IPS-18a (cell line): Measurements from ENCODE around the gene COX20.
"Not testable (repeated sequence)": the region's sequence is repeated elsewhere in the genome, so short reads cannot be mapped to it uniquely, and the experiment has no call there.

ENCODE experiments used
- H3K27ac ChIP-seq: one replicate; pipeline ENCODE4 v1.5.1; 2013; ENCODE audit warnings: low read length
- H3K27me3 ChIP-seq: one replicate; pipeline ENCODE4 v1.6.1; 2013; ENCODE audit warnings: mild to moderate bottlenecking, low read length; ENCODE audit not compliant: control insufficient read depth, insufficient read depth
- H3K36me3 ChIP-seq: one replicate; pipeline ENCODE4 v1.6.1; 2013; ENCODE audit warnings: low read depth, low read length; ENCODE audit not compliant: control insufficient read depth
- H3K4me1 ChIP-seq: one replicate; pipeline ENCODE4 v1.6.1; 2013; ENCODE audit warnings: low read depth, low read length; ENCODE audit not compliant: control insufficient read depth
- H3K4me3 ChIP-seq: one replicate; pipeline ENCODE4 v1.5.1; 2013; ENCODE audit warnings: low read length
- H3K9ac ChIP-seq: one replicate; pipeline ENCODE4 v1.6.1; 2013; ENCODE audit warnings: mild to moderate bottlenecking, low read length, moderate library complexity
- H3K9me3 ChIP-seq: one replicate; pipeline ENCODE4 v1.6.1; 2013; ENCODE audit warnings: low read depth, low read length; ENCODE audit not compliant: control insufficient read depth

The COX20 gene

GRCh38 chr1:244835276-244836134, at the start of gene COX20:
Gene COX20, plus strand, starts transcription at chr1:244835658. Its CDS starts 57 bp downstream, at chr1:244835715.
- H3K27ac ChIP-seq: peak within 1 kb of the TSS; percentile 97
- H3K36me3 ChIP-seq: peaks cover 1% of the 10 kb centered on the region
- H3K4me1 ChIP-seq: peaks cover 23% of the 10 kb centered on the region
- no peaks in the 10 kb centered on the region for H3K27me3 ChIP-seq
- peak within 1 kb of the TSS; percentile 98 for H3K9ac ChIP-seq
- H3K4me3 ChIP-seq: peak within 1 kb of the TSS; percentile 99
- no peaks in the 10 kb centered on the region for H3K9me3 ChIP-seq

GRCh38 chr1:244788493-244789275, 46.8 kb upstream of the COX20 start:
- Histone ChIP-seq H3K4me1 (peaks cover 7% of the 10 kb centered on the region), H3K9me3 (no peaks in the 10 kb centered on the region), H3K4me3 (no peak overlapping the region), H3K9ac (no peak overlapping the region), H3K27me3 (no peaks in the 10 kb centered on the region), H3K27ac (no peak overlapping the region), H3K36me3 (no peaks in the 10 kb centered on the region)

GRCh38 chr1:244789276-244789580, 46.2 kb upstream of the COX20 start:
- no peaks in the 10 kb centered on the region for H3K27me3 ChIP-seq
- H3K36me3 ChIP-seq: no peaks in the 10 kb centered on the region
- peaks cover 7% of the 10 kb centered on the region for H3K4me1 ChIP-seq
- no peak overlapping the region for H3K4me3 ChIP-seq
- H3K9ac ChIP-seq: no peak overlapping the region
- H3K27ac ChIP-seq: no peak overlapping the region
- no peaks in the 10 kb centered on the region for H3K9me3 ChIP-seq

GRCh38 chr1:244789731-244790130, 45.7 kb upstream of the COX20 start:
- Histone ChIP-seq H3K36me3 (no peaks in the 10 kb centered on the region), H3K4me3 (no peak overlapping the region), H3K27ac (no peak overlapping the region), H3K9me3 (no peaks in the 10 kb centered on the region), H3K4me1 (peaks cover 7% of the 10 kb centered on the region), H3K27me3 (no peaks in the 10 kb centered on the region), H3K9ac (no peak overlapping the region)

GRCh38 chr1:244791061-244791460, 44.4 kb upstream of the COX20 start:
- no peak overlapping the region for H3K9ac ChIP-seq
- no peak overlapping the region for H3K27ac ChIP-seq
- peaks cover 3% of the 10 kb centered on the region for H3K4me1 ChIP-seq
- no peaks in the 10 kb centered on the region for H3K9me3 ChIP-seq
- H3K36me3 ChIP-seq: no peaks in the 10 kb centered on the region
- H3K4me3 ChIP-seq: no peak overlapping the region
- no peaks in the 10 kb centered on the region for H3K27me3 ChIP-seq

- H3K9me3 ChIP-seq: no peaks in the 10 kb centered on the region
- H3K36me3 ChIP-seq: no peaks in the 10 kb centered on the region
- no peak overlapping the region for H3K9ac ChIP-seq
- no peak overlapping the region for H3K4me3 ChIP-seq
- H3K4me1 ChIP-seq: no peaks in the 10 kb centered on the region
- H3K27me3 ChIP-seq: no peaks in the 10 kb centered on the region
- no peak overlapping the region for H3K27ac ChIP-seq
These were observed 43.1 kb upstream of the COX20 start for GRCh38 chr1:244792188-244792850.

GRCh38 chr1:244794071-244794470, 41.4 kb upstream of the COX20 start:
- Histone ChIP-seq H3K4me3 (no peak overlapping the region), H3K9me3 (no peaks in the 10 kb centered on the region), H3K9ac (no peak overlapping the region), H3K36me3 (no peaks in the 10 kb centered on the region), H3K4me1 (no peaks in the 10 kb centered on the region), H3K27me3 (no peaks in the 10 kb centered on the region), H3K27ac (no peak overlapping the region)

- not testable (repeated sequence) for H3K9me3 ChIP-seq, H3K4me1 ChIP-seq, H3K36me3 ChIP-seq, H3K4me3 ChIP-seq, H3K9ac ChIP-seq, H3K27ac ChIP-seq, H3K27me3 ChIP-seq
These were observed 40.9 kb upstream of the COX20 start for GRCh38 chr1:244794516-244794915.

GRCh38 chr1:244796719-244797406, 38.6 kb upstream of the COX20 start:
- Histone ChIP-seq H3K9ac (no peak overlapping the region), H3K4me1 (no peaks in the 10 kb centered on the region), H3K27me3 (no peaks in the 10 kb centered on the region), H3K27ac (no peak overlapping the region), H3K4me3 (no peak overlapping the region), H3K9me3 (no peaks in the 10 kb centered on the region), H3K36me3 (no peaks in the 10 kb centered on the region)

- Histone ChIP-seq H3K27me3 (no peaks in the 10 kb centered on the region), H3K27ac (no peak overlapping the region), H3K36me3 (no peaks in the 10 kb centered on the region), H3K4me3 (no peak overlapping the region), H3K9ac (no peak overlapping the region), H3K4me1 (no peaks in the 10 kb centered on the region), H3K9me3 (no peaks in the 10 kb centered on the region)
These were observed 34.6 kb upstream of the COX20 start for GRCh38 chr1:244800821-244801220.

- Histone ChIP-seq H3K36me3 (no peaks in the 10 kb centered on the region), H3K9me3 (no peaks in the 10 kb centered on the region), H3K27ac (no peak overlapping the region), H3K4me3 (no peak overlapping the region), H3K9ac (no peak overlapping the region), H3K4me1 (no peaks in the 10 kb centered on the region), H3K27me3 (no peaks in the 10 kb centered on the region)
These were observed 34.2 kb upstream of the COX20 start for GRCh38 chr1:244801246-244801645.
